ENCODE measurements around the gene ASCL2. TPM values are rescaled to one million over a fixed set of nuclear protein-coding genes. Genes with fewer than 3 reads are reported as not detected.

ASCL2 gene
- total RNA-seq, 1 donor = not detected

GRCh38 chr11:2312232-2313042 lies 42.0 kb upstream of the ASCL2 start:
- TF ChIP-seq, protein P1, sequence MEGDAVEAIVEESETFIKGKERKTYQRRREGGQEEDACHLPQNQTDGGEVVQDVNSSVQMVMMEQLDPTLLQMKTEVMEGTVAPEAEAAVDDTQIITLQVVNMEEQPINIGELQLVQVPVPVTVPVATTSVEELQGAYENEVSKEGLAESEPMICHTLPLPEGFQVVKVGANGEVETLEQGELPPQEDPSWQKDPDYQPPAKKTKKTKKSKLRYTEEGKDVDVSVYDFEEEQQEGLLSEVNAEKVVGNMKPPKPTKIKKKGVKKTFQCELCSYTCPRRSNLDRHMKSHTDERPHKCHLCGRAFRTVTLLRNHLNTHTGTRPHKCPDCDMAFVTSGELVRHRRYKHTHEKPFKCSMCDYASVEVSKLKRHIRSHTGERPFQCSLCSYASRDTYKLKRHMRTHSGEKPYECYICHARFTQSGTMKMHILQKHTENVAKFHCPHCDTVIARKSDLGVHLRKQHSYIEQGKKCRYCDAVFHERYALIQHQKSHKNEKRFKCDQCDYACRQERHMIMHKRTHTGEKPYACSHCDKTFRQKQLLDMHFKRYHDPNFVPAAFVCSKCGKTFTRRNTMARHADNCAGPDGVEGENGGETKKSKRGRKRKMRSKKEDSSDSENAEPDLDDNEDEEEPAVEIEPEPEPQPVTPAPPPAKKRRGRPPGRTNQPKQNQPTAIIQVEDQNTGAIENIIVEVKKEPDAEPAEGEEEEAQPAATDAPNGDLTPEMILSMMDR (IDR thresholded peaks at IDR 0.05; ENCODE audit: insufficient read depth, low read length) = no peak
- DNase-seq (ENCODE audit: low read depth) = peak; percentile 76
- H3K4me3 ChIP-seq (ENCODE audit: low read depth, low read length) = no peak overlapping the region

DNA sequence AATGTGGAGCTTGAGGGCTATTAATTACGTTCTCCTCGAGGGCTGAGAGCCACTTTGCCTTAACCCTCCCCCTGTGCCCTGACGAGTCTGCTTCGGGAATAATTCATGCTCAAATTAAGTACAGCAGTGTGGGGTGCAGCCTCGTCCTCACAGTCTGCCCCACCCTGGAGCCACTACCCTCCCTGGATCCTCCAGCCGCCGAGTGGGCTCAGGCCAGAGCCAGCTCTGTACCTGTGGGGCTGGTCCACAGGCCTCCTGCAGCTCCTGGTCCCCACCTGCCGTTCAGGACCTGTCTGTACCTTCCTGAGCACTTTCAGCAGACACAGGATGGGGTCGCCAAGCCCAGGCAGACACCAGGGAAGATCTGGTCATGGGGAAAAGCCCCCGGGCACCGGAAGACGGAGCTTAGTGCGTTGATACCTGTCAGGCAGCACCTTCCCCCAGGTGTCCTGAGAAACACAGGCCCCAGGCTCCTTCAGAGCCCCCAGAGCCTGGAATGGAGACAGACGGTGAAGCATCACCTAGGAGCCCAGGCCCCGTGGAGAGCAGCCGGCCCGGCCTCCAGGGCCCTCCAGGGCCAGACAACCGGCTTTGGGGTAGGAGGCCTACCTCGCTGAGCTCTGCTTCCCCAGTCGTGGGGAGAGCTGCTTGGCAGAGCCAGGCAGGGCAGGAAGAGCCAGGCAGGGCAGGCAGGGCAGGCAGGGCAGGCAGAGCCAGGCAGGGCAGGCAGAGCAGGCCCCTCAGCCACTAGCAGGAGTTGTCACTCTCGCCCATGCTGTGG lies 41.2 kb upstream of the ASCL2 start:
- no peak for DNase-seq (ENCODE audit: low read depth)
- TF ChIP-seq, protein P1 (IDR thresholded peaks at IDR 0.05; ENCODE audit: insufficient read depth, low read length) = no peak
- H3K4me3 ChIP-seq (ENCODE audit: low read depth, low read length) = no peak overlapping the region

DNA sequence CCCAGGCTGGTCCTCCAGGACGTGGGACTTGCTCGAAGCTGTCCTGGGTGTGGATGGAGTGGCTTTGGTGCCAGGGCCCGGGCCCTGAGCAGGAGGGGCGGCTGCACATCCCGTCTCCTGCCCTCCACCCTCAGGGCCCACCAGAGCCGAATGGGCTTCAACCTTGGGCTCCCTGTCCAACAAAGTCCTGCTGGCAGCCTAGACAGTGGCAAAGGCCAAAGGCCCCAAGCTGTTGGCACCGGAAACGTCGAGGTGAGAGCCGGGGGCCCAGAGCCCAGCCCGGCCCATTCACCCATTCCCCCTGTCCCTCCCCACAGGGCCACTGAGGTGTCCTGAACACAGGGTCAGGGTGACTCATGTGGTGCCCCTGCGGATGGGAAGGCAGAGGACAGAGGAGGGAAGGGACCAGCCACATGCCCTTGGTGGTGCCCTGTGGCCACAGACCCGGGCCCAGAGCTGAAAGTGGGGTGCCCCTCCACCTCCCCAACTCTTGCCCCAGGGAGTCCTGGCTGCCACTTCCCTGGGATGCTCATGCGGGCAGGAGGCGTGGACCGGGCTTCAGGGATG lies 40.5 kb upstream of the ASCL2 start:
- TF ChIP-seq, protein P1 (IDR thresholded peaks at IDR 0.05; ENCODE audit: insufficient read depth, low read length) = no peak
- H3K4me3 ChIP-seq (ENCODE audit: low read depth, low read length) = no peak overlapping the region

GRCh38 chr11:2310073-2310785 lies 39.8 kb upstream of the ASCL2 start:
- TF ChIP-seq, protein P1 (IDR thresholded peaks at IDR 0.05; ENCODE audit: insufficient read depth, low read length) = no peak
- H3K4me3 ChIP-seq (ENCODE audit: low read depth, low read length) = no peak overlapping the region
- DNase-seq (ENCODE audit: low read depth) = no peak

More for the DNA sequence above, 40.5 kb upstream of the ASCL2 start:
- no peak for DNase-seq (ENCODE audit: low read depth)

DNA sequence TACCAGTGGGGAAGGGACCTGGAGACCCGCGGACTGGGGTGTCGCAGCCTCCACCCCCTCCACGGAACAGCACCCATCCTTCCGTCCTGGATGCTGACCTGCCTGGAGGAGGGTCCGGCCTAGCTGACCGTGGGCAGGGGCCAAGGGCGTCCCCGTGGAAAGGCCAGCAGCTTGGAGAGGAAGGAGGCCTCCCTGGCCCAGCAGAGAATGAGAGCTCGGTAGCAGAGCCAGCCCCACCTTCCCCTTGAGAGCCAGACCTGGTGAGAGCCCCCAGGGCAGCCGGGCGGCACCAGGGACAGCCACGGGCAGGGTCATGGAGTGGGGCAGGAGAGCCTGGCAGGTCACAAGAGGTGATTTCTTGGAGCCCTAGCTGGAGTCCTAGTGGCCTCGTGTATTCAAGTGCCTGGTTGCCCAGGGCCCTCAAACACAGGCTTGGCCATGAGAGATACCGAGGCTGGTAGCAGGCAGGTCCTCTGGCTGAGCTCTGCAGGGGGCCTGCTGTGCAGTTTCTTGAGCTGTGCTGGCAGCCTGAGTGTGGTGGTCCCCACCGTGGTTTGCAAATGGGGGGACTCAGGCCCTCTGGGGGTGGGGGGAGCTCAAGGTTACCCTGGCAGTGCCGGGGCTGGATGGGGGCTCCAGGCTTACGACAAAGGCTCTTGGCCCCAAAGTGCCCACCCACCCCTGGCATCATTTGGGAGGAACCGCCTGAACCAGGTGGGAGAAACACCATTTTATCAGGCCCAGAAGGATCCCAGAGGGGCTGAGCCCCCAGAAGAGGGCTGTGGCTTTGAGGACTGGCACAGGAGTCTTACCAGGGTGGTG lies 39.1 kb upstream of the ASCL2 start:
- TF ChIP-seq, protein P1 (IDR thresholded peaks at IDR 0.05; ENCODE audit: insufficient read depth, low read length) = no peak
- H3K4me3 ChIP-seq (ENCODE audit: low read depth, low read length) = no peak overlapping the region
- no peak for DNase-seq (ENCODE audit: low read depth)

DNA sequence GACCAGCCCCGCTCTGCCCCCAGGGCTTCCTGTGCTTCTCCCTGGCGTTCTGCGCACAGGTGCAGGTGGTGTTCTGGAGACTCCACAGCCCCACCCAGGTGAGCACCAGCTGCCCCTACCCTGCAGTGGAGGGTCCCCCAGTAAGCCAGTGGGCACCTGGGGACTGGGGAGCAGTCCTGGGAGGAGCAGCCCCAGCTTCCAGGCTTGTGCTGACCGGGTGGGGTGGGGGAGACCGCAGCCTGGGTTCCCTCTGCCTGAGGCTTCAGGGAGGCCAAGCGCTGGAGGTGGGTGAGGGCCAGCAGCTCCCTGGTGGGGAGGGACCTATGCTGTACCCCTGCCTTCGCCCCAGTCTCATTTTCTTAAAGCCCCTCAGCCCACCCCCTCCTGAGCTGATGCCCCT lies 38.3 kb upstream of the ASCL2 start:
- TF ChIP-seq, protein P1 (IDR thresholded peaks at IDR 0.05; ENCODE audit: insufficient read depth, low read length) = no peak
- DNase-seq (ENCODE audit: low read depth) = no peak
- H3K4me3 ChIP-seq (ENCODE audit: low read depth, low read length) = no peak overlapping the region

Data from fibroblast of the aortic adventitia (primary cell).